Midbrain (tissue), 1 donor: ENCODE data around the gene KIFC1.
"Not testable (repeated sequence)": the region's sequence is repeated elsewhere in the genome, so short reads cannot be mapped to it uniquely, and the experiment has no call there.

Experiments used
- DNase-seq: peaks from one replicate; lab custom pipeline; 2025; lab: John Stamatoyannopoulos, UW

The KIFC1 gene

DNA sequence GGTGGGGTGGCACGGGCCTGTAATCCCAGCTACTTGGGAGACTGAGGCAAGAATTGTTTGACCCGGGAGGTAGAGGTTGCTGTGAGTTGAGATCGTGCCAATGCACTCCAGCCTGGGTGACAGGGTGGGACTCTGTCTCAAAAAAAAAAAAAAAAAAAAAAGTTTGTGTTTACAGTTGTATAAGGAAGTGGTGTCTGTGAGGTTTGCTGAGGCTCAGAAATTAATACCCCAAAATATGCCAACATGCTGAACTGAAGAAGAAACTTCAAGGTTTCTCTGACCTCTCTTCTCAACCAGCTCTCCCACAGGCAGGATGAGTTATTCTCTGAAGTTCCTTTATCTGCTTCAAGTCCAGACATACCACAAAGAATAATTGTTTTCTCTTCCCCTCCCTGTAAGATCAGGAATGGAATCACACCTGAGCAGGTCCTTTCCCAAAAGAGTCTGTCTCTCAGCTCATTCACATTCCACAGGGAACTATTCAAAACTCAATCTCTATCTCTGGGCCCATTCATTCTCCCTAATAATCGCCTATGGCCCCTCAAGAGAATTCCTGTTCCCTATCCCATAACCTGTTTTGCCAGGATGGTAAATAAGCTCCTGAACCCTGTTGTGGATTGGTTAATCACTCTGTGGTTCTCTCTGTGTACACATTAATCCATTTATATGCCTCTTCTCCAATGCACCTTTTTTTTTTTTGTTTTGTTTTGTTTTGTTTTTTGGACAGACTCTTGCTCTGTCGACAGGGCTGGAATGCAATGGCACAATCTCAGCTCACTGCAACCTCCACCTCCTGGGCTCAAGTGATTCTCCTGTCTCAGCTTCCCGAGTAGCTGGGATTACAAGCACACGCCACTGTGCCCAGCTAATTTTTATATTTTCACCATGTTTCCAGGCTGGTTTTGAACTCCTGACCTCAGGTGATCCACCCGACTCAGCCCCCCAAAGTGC lies 17.4 kb upstream of the KIFC1 start:
- DNase-seq = no peak

DNA sequence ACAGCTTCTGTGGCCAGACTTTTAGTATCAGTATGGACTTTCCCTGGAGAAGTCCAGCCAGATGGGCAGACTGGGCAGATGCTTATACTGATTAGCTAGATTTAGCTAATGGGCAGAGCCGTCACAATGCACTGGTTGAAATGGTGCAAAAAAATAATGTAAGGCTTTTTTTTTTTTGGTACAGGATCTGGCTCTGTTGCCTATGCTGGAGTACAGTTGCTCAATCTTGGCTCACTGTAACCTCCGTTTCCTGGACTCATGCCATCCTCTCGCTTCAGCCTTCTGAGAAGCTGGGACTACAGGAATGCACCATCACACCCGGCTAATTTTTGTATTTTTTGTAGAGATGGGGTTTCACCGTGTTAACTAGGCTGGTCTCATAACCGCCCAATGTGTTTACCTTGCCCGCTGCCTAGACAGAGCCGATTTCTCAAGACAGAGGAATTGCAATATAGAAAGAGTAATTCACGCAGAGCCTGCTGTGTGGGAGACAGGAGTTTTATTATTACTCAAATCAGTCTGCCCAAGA lies 16.4 kb upstream of the KIFC1 start:
- no peak for DNase-seq

DNA sequence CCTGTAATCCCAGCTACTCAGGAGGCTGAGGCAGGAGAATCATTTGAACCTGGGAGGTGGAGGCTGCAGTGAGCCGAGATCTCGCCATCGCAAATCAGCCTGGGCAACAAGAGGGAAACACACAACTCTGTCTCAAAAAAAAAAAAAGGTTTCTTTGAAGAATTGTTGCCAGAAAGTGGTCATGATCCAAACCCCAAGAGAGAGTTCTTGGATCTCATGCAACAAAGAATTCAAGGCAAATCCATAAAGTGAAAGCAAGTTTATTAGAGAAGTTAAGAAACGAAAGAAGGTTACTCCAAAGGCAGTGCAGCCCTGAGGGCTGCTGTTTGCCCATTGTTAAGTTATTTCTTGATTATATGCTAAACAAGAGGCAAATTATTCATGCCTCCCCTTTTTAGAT lies 14.5 kb upstream of the KIFC1 start:
- DNase-seq = no peak

DNA sequence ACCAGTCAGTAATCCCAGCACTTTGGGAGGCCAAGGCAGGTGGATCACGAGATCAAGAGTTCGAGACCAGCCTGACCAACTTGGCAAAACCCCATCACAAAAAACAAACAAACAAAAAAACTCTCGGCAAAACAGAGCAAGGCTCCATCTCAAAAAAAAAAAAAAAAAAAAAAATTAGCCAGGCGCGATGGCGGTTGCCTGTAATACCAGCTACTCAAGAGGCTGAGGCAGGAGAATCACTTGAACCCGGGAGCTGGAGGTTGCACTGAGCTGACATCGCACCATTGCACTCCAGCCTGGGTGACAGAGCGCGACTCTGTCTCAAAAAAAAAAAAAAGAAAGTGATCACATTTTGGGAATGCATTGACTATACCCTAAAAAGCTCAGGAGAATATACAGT lies 12.4 kb upstream of the KIFC1 start:
- not testable (repeated sequence) for DNase-seq

DNA sequence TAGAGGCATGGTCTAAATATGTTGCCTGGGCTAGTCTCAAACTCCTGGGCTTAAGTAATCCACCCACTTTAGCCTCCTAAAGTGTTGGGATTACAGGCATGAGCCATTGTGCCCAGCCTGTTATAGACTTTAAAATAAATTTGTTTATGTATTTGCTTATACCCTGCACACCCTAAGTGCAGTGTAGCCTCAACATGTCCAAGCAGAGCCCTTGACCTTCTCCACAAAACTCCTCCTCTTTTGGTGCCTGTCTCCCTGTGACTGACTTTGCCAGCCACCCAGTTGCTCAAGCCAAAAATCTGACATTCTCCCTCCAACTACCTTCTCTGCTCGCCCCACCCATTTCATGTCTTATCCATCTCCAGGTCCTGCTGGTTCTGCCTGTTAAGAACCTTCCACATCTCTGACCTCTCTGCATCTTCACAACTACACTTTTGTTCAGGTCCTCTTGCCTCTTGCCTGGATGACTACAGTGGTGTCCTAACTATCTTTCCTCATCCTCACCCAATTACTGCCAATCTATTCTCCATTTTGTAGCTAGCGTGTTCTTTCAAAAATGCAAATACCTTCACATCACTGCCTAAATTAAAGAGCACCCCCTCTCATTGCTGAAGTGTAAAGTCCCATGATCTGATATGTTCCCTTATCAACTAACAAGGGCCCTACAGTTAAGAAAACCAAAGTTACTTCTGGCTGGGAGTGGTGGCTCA lies 11.2 kb upstream of the KIFC1 start:
- DNase-seq = no peak

DNA sequence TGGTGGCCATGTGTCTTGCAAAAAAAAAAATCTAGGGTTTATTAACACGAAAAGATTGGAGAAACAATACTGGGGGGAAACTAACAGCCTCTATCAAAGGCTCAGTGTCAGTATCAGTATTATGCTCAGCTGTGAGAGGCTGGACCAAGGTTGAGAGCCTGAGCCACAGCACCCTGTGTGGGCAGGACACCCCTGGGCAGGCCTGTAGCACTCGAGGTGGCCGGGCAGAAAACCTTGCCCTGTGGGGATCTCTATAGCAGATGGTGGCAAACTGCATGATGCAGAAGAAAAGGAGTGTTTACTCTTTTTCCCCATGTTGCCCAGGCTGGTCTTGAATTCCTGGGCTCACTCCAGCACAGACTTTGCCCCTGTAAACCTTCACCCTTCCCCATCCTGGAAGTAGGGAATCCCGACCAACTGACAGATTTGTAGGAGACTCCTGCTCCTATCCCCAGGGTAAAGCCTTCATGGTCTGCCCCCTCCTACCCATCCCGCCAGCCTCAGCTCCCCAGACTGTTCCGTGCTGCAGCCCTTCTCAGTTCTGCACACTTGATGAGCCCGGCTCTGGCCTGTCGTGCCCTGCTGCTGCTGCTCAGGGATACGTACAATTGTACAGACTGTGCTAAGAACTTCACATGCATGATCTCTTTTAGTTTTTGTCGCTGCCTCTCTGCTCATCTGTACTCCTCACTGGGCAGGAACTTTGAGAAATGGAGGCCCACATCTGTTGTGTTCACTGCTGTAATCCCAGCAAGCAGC lies 8.0 kb upstream of the KIFC1 start:
- no peak for DNase-seq

DNA sequence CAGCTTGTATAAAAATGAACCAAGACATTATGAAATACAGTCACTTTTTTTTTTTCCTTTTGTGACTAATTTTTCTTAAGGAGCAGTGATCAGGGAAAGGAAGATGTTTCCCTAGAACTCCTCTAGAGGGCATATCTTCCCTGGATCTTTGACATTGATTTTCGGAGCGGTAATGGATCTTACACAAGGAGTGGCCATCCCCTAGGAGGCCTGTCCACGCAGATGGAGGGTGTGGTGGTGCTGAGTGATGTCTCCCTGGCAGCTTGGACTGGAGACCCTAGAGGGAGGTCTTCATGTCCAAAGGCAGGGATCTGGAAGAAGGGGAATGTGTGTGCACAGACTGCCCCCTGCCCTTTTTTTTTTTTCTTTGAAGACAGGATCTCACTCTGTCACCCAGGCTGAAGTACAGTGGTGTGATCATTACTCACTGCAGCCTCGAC lies 7.0 kb upstream of the KIFC1 start:
- DNase-seq = no peak

DNA sequence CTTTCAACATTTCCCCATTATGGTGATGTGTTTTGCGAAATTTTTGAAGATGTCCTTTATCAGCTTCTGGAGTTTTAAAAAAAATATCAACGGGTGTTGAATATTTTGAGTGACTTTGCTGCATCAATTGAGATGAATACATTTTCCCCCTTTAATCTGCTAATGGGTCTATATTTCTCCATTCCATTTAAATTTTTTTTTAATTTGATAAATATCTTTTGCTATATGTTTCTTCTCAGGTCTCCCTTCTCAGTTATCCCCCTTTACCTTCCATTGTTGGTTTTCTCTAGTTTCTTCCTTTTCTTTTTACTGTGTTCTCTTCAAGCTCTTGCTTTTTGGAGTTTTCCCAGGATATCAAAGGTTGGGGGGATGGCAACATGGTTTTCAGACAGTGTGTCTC lies 1.4 kb upstream of the KIFC1 start:
- DNase-seq = no peak

DNA sequence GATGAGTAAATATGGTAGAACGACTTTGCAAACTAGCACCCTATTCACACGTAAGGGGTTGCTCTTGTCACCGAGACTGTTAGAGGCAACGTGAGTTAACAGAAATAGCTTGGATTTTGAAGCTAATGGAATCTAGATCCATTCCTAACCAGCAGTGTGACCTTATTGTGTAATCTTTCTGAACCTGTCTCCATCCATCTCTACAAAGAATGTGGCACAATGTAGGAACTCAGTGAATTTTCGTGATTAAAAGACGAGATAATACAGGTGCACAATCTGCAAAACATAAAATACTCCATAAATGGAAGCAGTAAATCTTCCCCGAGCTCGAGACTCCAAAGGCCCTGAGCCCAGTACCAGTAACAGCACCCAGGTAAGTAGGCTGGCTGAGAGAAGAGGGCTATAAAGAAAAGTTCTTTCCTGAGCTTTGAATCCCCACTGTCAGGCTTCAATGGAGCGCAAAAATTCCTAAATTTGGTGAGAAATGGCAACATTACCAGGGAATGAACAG lies 801 bp upstream of the KIFC1 start:
- no peak for DNase-seq

DNA sequence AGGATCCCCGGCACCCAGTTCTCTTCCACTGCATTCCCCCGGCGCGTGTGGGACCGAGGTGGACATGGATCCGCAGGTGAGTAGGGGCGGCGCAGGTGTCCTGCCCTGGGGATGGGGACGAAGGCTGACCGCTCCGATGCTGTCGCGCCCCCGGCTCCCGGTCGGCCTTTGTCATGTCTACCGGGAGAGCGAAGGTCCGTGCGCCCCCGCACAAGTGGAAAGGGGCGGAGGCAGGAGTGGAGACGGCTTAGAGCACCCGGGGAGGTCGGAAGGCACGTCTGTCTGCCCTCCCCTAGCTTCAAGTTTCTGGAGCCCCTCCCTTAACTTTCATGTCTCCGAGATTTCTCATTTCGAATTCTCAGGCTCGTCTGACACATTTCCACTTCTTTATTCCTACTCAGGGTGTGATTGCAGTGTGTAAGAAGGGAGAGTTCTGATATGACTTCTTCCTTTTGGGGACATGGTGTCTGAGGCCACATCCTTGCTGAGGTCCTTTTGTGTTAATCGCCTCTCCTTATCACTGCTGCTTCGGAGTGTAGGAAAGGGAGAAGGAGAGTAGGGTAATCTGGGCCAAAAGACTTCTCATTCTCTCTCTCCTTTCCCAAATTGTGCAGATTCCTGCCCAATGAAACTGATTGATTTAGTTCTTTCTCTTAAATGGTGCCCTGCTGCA lies 435 bp downstream of the KIFC1 start:
- no peak for DNase-seq

DNA sequence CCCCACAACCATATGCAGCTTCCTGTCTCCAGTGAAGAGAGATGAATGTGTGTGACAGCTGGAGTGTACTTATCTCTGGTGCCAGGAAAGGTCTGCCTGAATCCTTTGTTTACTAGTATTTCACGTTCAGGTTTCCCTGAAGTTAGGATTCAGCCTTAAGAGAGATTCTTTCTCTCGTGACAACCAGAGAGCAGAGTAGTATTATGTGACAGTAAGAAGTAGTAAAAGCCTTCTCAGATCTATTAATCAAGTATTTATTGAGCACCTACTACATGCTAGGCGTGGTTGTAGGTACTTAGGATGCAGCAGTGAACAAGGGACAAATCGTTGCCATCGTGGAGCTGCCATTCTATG lies 949 bp downstream of the KIFC1 start:
- DNase-seq = no peak

DNA sequence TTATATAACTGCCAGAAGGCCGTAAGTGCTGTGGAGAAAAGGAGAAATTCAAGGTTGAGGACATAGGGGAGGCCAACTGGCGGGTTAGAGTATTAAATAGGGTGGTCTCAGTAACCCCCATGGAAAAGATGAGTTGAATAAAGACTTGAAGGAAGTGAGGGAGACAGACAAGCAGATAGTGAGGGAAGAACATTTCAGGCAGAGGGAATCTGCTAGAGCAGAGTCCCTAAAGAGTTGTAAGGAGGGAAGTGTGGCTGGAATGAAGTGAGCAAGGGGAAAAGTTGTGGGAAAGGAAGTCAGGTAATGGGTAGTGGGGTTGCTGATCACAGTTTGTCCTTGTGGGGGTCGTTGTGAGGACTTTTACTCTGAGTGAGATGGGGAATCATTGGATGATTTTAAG lies 1.4 kb downstream of the KIFC1 start:
- DNase-seq = no peak

DNA sequence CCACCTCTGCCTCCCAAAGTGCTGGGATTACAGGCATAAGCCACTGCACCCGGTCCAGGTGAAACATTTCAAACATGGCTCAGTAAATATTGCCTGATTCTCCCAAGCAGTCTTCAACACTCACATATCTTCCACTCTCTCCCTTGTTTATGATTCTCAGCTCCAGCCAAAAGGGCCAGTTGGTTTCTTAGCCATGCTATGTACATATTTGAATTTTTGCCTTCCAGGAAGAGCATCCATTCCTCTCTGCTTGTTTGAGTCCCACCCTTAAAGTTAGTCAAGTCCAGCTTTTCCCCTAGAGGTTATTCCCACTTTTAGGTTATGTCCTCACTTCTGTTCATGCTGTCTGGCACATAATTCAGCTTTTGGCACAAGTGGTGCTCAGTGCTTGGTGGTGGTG lies 5.9 kb downstream of the KIFC1 start:
- no peak for DNase-seq

DNA sequence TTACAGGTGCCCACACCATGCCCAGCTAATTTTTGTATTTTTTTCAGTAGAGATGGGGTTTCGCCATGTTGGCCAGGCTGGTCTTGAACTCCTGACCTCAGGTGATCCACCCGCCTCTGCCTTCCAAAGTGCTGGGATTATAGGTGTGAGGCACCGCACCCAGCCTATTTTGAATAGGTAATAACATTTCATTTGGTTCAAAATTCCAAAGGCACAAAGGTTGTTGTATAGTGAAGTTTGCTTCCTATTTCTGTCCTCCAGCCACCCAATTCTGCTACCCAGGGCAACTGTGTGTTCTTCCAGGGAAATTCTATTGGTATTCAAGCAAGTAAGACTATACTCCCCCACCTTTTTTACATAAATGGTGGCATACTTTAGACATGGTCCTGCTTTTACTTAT lies 7.0 kb downstream of the KIFC1 start:
- not testable (repeated sequence) for DNase-seq

DNA sequence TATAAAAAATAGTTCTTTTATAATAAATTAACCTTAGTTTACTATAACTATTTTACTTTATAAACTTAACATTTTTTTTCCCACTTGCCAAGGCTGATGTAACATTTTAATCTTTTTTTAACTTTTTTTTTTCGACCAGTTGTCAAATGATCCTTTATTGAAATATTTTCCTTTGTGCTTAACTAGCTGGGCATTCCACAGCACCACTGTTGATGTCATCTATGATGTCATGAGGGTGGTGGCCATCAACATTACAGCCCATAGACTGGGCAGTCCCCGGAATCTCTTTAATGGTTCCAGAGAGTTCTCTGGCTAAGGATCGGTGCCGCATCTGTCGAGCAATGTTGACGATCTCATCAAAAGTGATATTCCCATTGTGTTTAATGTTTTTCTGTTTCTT lies 8.3 kb downstream of the KIFC1 start:
- not testable (repeated sequence) for DNase-seq

DNA sequence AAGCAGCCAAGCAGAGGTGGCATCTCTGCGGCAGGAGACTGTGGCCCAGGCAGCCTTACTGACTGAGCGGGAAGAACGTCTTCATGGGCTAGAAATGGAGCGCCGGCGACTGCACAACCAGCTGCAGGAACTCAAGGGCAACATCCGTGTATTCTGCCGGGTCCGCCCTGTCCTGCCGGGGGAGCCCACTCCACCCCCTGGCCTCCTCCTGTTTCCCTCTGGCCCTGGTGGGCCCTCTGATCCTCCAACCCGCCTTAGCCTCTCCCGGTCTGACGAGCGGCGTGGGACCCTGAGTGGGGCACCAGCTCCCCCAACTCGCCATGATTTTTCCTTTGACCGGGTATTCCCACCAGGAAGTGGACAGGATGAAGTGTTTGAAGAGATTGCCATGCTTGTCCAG lies 13.3 kb downstream of the KIFC1 start:
- DNase-seq = no peak

DNA sequence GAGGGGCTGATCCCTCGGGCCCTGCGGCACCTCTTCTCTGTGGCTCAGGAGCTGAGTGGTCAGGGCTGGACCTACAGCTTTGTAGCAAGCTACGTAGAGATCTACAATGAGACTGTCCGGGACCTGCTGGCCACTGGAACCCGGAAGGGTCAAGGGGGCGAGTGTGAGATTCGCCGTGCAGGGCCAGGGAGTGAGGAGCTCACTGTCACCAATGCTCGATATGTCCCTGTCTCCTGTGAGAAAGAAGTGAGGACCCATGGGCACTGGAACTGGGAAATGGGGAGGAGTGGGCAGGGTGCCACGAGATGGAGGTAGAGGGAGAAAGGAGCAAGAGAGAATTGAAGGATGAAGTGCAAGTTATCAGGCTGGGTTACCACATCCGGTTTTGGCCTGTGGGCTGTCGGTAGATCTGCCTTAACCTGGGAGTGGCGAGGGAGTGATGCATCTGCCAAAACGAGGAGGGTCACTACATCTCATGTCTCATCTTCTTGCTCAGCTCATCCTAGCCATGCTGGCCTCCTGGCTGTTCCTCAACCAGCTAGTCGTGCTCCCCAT lies 13.8 kb downstream of the KIFC1 start:
- DNase-seq = no peak

DNA sequence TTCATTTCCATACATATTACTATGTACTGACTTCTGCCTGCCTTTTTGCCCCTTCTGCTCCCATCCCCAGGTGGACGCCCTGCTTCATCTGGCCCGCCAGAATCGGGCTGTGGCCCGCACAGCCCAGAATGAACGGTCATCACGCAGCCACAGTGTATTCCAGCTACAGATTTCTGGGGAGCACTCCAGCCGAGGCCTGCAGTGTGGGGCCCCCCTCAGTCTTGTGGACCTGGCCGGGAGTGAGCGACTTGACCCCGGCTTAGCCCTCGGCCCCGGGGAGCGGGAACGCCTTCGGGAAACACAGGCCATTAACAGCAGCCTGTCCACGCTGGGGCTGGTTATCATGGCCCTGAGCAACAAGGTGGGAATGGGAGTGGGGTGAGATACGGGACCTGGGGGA lies 14.5 kb downstream of the KIFC1 start:
- no peak for DNase-seq

DNA sequence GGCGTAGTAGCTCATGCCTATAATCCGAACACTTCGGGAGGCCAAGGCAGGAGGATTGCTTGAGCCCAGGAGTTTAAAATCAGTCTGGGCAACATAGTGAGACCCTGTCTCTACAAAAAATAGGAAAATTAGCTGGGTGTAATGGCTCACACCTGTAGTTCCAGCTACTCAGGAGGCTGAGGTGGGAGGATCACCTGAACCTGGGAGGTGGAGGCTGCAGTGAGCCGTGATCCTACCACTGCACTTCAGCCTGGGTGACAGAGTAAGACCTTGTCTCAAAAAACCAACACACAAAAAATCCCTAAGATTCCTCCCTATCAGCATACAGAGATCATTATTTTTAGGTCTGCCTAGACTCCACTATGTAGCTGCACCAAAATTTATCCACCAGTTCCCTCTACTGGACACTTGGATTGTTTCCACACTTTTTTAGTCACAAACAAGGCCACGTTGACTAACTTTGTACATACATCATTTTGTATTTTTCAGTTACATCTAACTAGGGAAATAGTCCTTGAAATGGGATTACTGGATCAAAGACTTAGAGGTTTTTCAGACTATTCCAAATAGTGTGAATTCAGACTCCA lies 15.6 kb downstream of the KIFC1 start:
- no peak for DNase-seq

DNA sequence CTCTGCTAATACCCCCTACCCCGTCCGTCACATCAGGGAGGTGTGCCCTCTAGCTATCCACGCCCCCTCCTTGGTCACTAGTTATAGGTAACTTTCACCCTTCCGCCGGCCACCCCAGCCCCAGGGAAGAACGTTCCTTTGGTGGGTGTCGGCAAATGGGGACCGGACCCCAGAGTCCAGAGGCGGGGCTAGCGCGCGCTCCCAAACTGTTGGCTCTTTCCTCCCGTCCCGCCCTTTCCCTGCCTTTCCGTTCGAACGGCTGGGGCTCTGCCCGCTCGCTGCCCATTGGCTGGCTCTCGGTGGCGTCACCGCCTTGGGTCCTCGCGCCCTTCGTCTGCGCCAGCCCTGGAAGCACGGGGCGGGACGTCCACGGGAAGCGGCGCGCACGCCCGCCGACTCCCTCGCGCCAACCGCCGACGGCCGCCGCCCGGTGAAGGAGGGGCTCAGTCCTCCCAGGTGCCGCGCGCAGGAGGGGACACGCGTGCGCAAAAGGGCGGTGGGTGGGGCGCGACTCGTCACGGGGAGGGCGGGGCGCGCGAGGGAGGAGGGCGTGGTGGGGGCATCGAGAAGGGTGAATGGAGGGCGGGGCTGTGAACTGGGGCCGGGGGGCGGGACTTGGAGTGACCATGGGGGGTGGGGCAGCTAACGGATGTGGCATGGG lies 18.6 kb downstream of the KIFC1 start:
- DNase-seq = peak; percentile 97
